ENCODE results near the gene WHRN. TPM values are rescaled to one million over a fixed set of nuclear protein-coding genes. Genes with fewer than 3 reads are reported as not detected.

Gene WHRN
- total and polyA plus RNA-seq, 2 donors (not counting 1 experiment from before 2014, with no cell fraction given), result 19.4 to 95.7 TPM

DNA sequence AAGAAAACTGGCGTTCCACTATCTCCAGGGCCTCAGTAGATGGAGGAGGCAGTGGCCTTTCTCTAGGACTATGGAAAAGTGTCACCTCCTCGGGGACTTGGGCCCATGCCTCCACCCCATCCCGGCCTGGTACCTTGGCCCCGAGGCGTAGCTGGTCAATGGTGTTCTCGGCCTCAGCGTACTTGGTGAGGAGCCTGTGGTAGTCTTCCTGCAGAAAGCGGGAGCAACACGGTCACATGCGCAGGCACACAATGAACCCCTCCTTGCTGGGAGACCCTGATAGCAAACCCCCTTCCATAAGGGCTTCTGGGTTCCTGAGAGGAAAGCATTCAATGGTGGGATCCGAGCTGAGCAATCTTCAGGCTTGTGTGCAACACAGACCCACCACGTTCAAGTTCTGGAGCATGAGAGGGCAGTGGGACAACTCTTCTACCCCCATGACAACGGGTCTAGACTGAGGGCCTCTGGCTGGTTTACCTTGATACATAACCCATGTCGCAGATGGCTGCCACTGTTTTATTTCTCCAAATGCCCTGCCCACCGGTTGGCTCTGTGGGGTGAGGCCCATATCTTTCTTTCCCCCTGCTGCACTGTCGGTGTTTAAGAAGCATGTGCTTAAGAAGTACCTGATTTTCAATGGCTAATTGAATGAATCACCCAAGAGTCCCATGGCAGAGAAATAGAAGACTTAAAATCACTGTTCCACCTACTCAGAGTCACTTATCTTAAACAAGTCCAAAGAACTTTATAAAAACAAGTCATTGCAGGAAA is 131.1 kb downstream of the WHRN start:
- 86% methylated on average over 11 of the region's 16 CpGs for WGBS (ENCODE audit: insufficient coverage)
- no peak overlapping the region for H2AFZ ChIP-seq (ENCODE audit: insufficient read depth, low read depth, low read length, poor library complexity, severe bottlenecking)
- ATAC-seq (ENCODE audit: low read depth), result no peak
- H3K79me2 ChIP-seq (ENCODE audit: control insufficient read depth, insufficient read depth, low read length), result peaks cover 61% of the 10 kb centered on the region
- intact Hi-C loops (cut with micrococcal nuclease), result loop anchor here (1.0 to 5.0 kb wide), 5 partner anchors 10 to 78 kb away; no protein-coding TSS in a partner anchor
- peaks cover 24% of the 10 kb centered on the region for H4K20me1 ChIP-seq (ENCODE audit: control insufficient read depth, insufficient read depth, low read length, poor library complexity, severe bottlenecking)
- H3K9me3 Mint-ChIP-seq (ENCODE audit: insufficient read depth), result no peaks in the 10 kb centered on the region
- DNase-seq, result peak; percentile 44
- CTCF ChIA-PET, result interaction anchor here (1.0 to 5.6 kb wide), 10 partner anchors 9 to 134 kb away, joined by 3 to 85 read pairs (median 4); partner anchors contain the start of gene AKNA
- no peak overlapping the region for H3K4me3 ChIP-seq (ENCODE audit: control extremely low read depth in 1 of 5, extremely low read depth in 1 of 5, insufficient read depth in 1 of 5, low read depth in 2 of 5, low read length in 4 of 5)
- POLR2A ChIA-PET, result interaction anchor here (0.9 to 5.1 kb wide), 5 partner anchors 8 to 35 kb away, joined by 3 to 135 read pairs (median 5); partner anchors contain the start of gene AKNA
- H3K27me3 Mint-ChIP-seq, result no peaks in the 10 kb centered on the region
- no peaks in the 10 kb centered on the region for H3K9me3 ChIP-seq (ENCODE audit: control extremely low read depth in 1 of 3, control insufficient read depth in 2 of 3, insufficient read depth in 1 of 3, low read length in 2 of 3)
- peak overlapping the region; percentile 51 for H3K4me3 Mint-ChIP-seq
- TF ChIP-seq EZH2 (IDR thresholded peaks at IDR 0.05; ENCODE audit: borderline replicate concordance, insufficient read depth, low read depth, low read length, poor library complexity, severe bottlenecking), result no peak
- TF ChIP-seq, protein P1, sequence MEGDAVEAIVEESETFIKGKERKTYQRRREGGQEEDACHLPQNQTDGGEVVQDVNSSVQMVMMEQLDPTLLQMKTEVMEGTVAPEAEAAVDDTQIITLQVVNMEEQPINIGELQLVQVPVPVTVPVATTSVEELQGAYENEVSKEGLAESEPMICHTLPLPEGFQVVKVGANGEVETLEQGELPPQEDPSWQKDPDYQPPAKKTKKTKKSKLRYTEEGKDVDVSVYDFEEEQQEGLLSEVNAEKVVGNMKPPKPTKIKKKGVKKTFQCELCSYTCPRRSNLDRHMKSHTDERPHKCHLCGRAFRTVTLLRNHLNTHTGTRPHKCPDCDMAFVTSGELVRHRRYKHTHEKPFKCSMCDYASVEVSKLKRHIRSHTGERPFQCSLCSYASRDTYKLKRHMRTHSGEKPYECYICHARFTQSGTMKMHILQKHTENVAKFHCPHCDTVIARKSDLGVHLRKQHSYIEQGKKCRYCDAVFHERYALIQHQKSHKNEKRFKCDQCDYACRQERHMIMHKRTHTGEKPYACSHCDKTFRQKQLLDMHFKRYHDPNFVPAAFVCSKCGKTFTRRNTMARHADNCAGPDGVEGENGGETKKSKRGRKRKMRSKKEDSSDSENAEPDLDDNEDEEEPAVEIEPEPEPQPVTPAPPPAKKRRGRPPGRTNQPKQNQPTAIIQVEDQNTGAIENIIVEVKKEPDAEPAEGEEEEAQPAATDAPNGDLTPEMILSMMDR (IDR thresholded peaks at IDR 0.05), result no peak
- peaks cover 92% of the 10 kb centered on the region for H3K4me1 Mint-ChIP-seq
- H3K36me3 ChIP-seq (replicated peaks in 1 of 2; ENCODE audit: control extremely low read depth in 1 of 2, control insufficient read depth in 1 of 2, extremely low read depth in 1 of 2, insufficient read depth in 2 of 2, low read length in 1 of 2), result peaks cover 7 to 88% of the 10 kb centered on the region in 2 experiments
- peaks cover 87 to 96% of the 10 kb centered on the region in 2 donors for H3K4me1 ChIP-seq (ENCODE audit: control insufficient read depth in 2 of 2, insufficient read depth in 2 of 2, low read length in 2 of 2)
- peak overlapping the region; percentile 97 for H3K27ac Mint-ChIP-seq
- H3K9ac ChIP-seq (ENCODE audit: low read length), result peak overlapping the region; percentile 38
- H3K27ac ChIP-seq (ENCODE audit: low read length in 2 of 2), result peak overlapping the region; percentile 87 to 92
- no peaks in the 10 kb centered on the region for H3K27me3 ChIP-seq (replicated peaks in 1 of 4; ENCODE audit: control extremely low read depth in 1 of 4, control insufficient read depth in 3 of 4, insufficient read depth in 4 of 4, low read length in 3 of 4)
- H3K4me2 ChIP-seq (replicated peaks; ENCODE audit: low read depth, low read length, poor library complexity, severe bottlenecking), result peak overlapping the region; percentile 75
